HCT116 (cell line): ENCODE measurements around the gene OTUD3. TPM values are rescaled to one million over a fixed set of nuclear protein-coding genes. Genes with fewer than 3 reads are reported as not detected.

Experiments
- ATAC-seq: fragments of 200-7000 bp; cut with Tn5 transposase; 2 replicates; pipeline ENCODE4 v1.9.1; 2020; ENCODE audit warnings: mild to moderate bottlenecking, moderate library complexity
- BruUV-seq: library from RNA; stranded (reverse); fragments of 400-500 nt; replicated peaks from 2 replicates; lab custom pipeline; 2021; lab: Mats Ljungman, UMichigan
- CTCF ChIA-PET: fragments of 300-600 bp; sonication (Branson Sonifier 250); formaldehyde crosslinking; loops from one replicate; lab custom pipeline; 2021; ENCODE audit warnings: antibody characterized with exemption; lab: Charles Lee
- POLR2A ChIA-PET: fragments of 300-600, 350-600 bp; sonication (Branson Sonifier 250); formaldehyde crosslinking; loops from one replicate; lab custom pipeline; 2021; ENCODE audit warnings: antibody characterized with exemption; lab: Charles Lee
- RAD21 ChIA-PET, 2 experiments: fragments of 300-600 bp; sonication (Branson Sonifier 250); formaldehyde crosslinking; loops; one replicate each; lab custom pipeline; 2023; ENCODE audit warnings: low total read pairs in 2 of 2; ENCODE audit not compliant: uncharacterized antibody in 2 of 2, unreplicated experiment in 2 of 2, low non-redundant PET in 1 of 2; lab: Charles Lee
- DNase-seq: peaks from one replicate; pipeline ENCODE4 v3.0.0-alpha.2; 2010; ENCODE audit warnings: low read depth, low spot score
- H2AFZ ChIP-seq: fragments of 200-600 bp; shearing (Covaris generic), sonication (generic); 2 replicates; pipeline ENCODE4 v1.6.1; 2017; ENCODE audit warnings: low read depth, mixed run types, mixed read lengths, antibody characterized with exemption, low read length; ENCODE audit not compliant: poor library complexity, severe bottlenecking
- H3K27ac ChIP-seq: 2 replicates; pipeline ENCODE4 v1.5.1; 2012; ENCODE audit warnings: low read depth, low read length
- H3K27me3 ChIP-seq: fragments of 200-600 bp; sonication (generic); 2 replicates; pipeline ENCODE4 v1.6.1; 2016; ENCODE audit warnings: mixed run types, low read length, mixed read lengths; ENCODE audit not compliant: insufficient read depth
- H3K36me3 ChIP-seq, 2 experiments: fragments of 200-500 bp in 1 of 2; fragments of 200-600 bp in 1 of 2; sonication (Bioruptor generic) in 1 of 2; sonication (generic) in 1 of 2; 2 replicates each; pipeline versions ENCODE4 v1.5.1 to v1.6.1; 2014 to 2016; ENCODE audit warnings: low read length in 2 of 2, inconsistent platforms in 1 of 2, mixed read lengths in 1 of 2, mixed run types in 1 of 2; ENCODE audit not compliant: insufficient read depth in 2 of 2, control insufficient read depth in 1 of 2
- H3K4me1 ChIP-seq, 2 experiments: fragments of 200-600 bp in 1 of 2; sonication (generic) in 1 of 2; 2 replicates each; pipeline versions ENCODE4 v1.5.1 to v1.6.1; 2012 to 2017; ENCODE audit warnings: low read length in 2 of 2, inconsistent platforms in 1 of 2, mild to moderate bottlenecking in 1 of 2, mixed read lengths in 1 of 2, mixed run types in 1 of 2, moderate library complexity in 1 of 2; ENCODE audit not compliant: insufficient read depth in 2 of 2, control insufficient read depth in 1 of 2
- H3K4me2 ChIP-seq: fragments of 200-600 bp; sonication (generic); 2 replicates; pipeline ENCODE4 v1.6.1; 2017; ENCODE audit warnings: mixed run types, low read length, mixed read lengths
- H3K4me3 ChIP-seq, 2 experiments: fragments of 200-600 bp in 1 of 2; sonication (generic) in 1 of 2; replicated peaks in 1 of 2; 2 replicates each; pipeline ENCODE4 v1.5.1; 2011 to 2016; ENCODE audit warnings: low read length in 2 of 2, control low read depth in 1 of 2, low read depth in 1 of 2, mild to moderate bottlenecking in 1 of 2, mixed read lengths in 1 of 2, mixed run types in 1 of 2
- H3K79me2 ChIP-seq: fragments of 200-600 bp; sonication (generic); 2 replicates; pipeline ENCODE4 v1.6.1; 2017; ENCODE audit warnings: mild to moderate bottlenecking, mixed run types, low read length, moderate library complexity, mixed read lengths; ENCODE audit not compliant: insufficient read depth
- H3K9ac ChIP-seq: fragments of 200-600 bp; sonication (generic); 2 replicates; pipeline ENCODE4 v1.6.1; 2016; ENCODE audit warnings: low read length, mixed read lengths
- H3K9me2 ChIP-seq: fragments of 200-600 bp; sonication (generic), shearing (Covaris generic); 2 replicates; pipeline ENCODE4 v1.6.1; 2017; ENCODE audit warnings: mixed run types, mild to moderate bottlenecking, moderate library complexity; ENCODE audit not compliant: insufficient read depth
- H3K9me3 ChIP-seq, 2 experiments: fragments of 200-500 bp in 1 of 2; fragments of 200-600 bp in 1 of 2; sonication (Bioruptor generic) in 1 of 2; sonication (generic) in 1 of 2; 2 replicates each; pipeline ENCODE4 v1.6.1; 2014 to 2017; ENCODE audit warnings: low read length in 2 of 2, mixed read lengths in 2 of 2, inconsistent platforms in 1 of 2, low read depth in 1 of 2, mild to moderate bottlenecking in 1 of 2, mixed run types in 1 of 2, moderate library complexity in 1 of 2; ENCODE audit not compliant: control insufficient read depth in 1 of 2, insufficient read depth in 1 of 2
- H4K20me1 ChIP-seq: fragments of 200-600 bp; sonication (generic), shearing (Covaris generic); 2 replicates; pipeline ENCODE4 v1.6.1; 2017; ENCODE audit warnings: mixed run types, mild to moderate bottlenecking, moderate library complexity; ENCODE audit not compliant: insufficient read depth
- CEBPB ChIP-seq: IDR thresholded peaks from 2 replicates; pipeline ENCODE4 v1.6.1; 2012; ENCODE audit warnings: low read depth
- EGR1 ChIP-seq: IDR thresholded peaks from 2 replicates; pipeline ENCODE4 v1.6.1; 2012; ENCODE audit warnings: low read depth
- ELF1 ChIP-seq: IDR thresholded peaks from 2 replicates; pipeline ENCODE4 v1.6.1; 2012; ENCODE audit warnings: low read depth, borderline replicate concordance
- EZH2phosphoT487 ChIP-seq: fragments of 200-600 bp; IDR thresholded peaks from 2 replicates; pipeline ENCODE4 v1.6.1; 2018; ENCODE audit warnings: antibody characterized with exemption, borderline replicate concordance
- FOSL1 ChIP-seq: IDR thresholded peaks from 2 replicates; pipeline ENCODE4 v1.6.1; 2012; ENCODE audit warnings: low read depth
- POLR2AphosphoS5 ChIP-seq: IDR thresholded peaks from 2 replicates; pipeline ENCODE4 v1.6.1; 2011; ENCODE audit warnings: mild to moderate bottlenecking, low read depth, low read length, moderate library complexity
- SIN3A ChIP-seq: IDR thresholded peaks from 2 replicates; pipeline ENCODE4 v1.6.1; 2012; ENCODE audit warnings: low read depth
- SP1 ChIP-seq: IDR thresholded peaks from 2 replicates; pipeline ENCODE4 v1.6.1; 2012; ENCODE audit warnings: low read depth
- intact Hi-C: fragments of 100-400 bp; cut with micrococcal nuclease; formaldehyde crosslinking; loops from 2 replicates; pipeline ENCODE4 v1.10.0; 2022
- total RNA-seq: library from RNA; stranded (reverse); gene quantifications from one replicate; pipeline ENCODE4 v1.2.1, GENCODE V29; 2021; ENCODE audit not compliant: unreplicated experiment
- TF ChIP-seq, protein P1 (sequence below), 3 experiments: fragments of 200-600 bp in 1 of 3; sonication (generic) in 1 of 3; IDR thresholded peaks in 2 of 3; conservative IDR thresholded peaks in 1 of 3; 2 replicates each; pipeline ENCODE4 v1.5.1; 2012 to 2017; ENCODE audit warnings: low read depth in 2 of 3, low read length in 2 of 3, antibody characterized with exemption in 1 of 3, borderline replicate concordance in 1 of 3, control low read depth in 1 of 3, mild to moderate bottlenecking in 1 of 3, mixed read lengths in 1 of 3, mixed run types in 1 of 3, moderate library complexity in 1 of 3; ENCODE audit not compliant: insufficient read depth in 1 of 3
- TF ChIP-seq, protein P2 (sequence below): IDR thresholded peaks from 2 replicates; pipeline ENCODE4 v1.6.1; 2012

OTUD3 gene
- total RNA-seq, 1 experiment from 2014 or later = 15.0 TPM

DNA sequence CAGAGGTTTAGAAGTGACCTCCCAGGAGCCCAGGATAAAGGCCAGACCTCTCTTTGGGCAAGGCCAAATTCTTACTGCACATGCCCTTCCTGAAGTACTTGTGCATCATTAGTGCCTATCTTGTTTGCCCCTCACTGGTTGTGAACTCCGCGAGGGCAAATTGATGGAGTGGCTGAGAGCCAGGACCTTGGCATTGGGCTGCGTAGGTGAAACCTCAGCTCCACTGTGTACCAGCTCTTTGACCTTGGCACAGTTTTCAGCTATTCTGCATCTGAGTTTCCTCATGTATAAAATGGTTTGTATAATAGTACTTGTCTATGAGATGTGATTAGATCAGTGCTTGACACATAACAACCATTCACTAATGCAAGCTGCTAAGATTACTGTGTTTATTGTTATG lies 11.5 kb downstream of the OTUD3 start:
- intact Hi-C loops = no loop called here
- Histone ChIP-seq H3K27ac (no peak overlapping the region), H3K79me2 (peaks cover 60% of the 10 kb centered on the region), H3K4me1 (no peaks in the 10 kb centered on the region), H3K9me2 (no peaks in the 10 kb centered on the region), H3K27me3 (no peaks in the 10 kb centered on the region), H3K9ac (no peak overlapping the region), H3K36me3 (peaks cover 8 to 50% of the 10 kb centered on the region in 2 experiments), H3K4me2 (no peak overlapping the region), H3K4me3 (no peak overlapping the region), H2AFZ (no peak overlapping the region), H3K9me3 (no peaks in the 10 kb centered on the region), H4K20me1 (peaks cover 4% of the 10 kb centered on the region; the same call in 1 of the 2 replicates)
- POLR2A ChIA-PET = no interaction called here
- ATAC-seq (no peak), DNase-seq (no peak)
- no peak for TF ChIP-seq SP1
- no peak for TF ChIP-seq EGR1
- no peak for TF ChIP-seq FOSL1
- TF ChIP-seq ELF1 = no peak
- no peak for TF ChIP-seq POLR2AphosphoS5
- TF ChIP-seq, protein P1, sequence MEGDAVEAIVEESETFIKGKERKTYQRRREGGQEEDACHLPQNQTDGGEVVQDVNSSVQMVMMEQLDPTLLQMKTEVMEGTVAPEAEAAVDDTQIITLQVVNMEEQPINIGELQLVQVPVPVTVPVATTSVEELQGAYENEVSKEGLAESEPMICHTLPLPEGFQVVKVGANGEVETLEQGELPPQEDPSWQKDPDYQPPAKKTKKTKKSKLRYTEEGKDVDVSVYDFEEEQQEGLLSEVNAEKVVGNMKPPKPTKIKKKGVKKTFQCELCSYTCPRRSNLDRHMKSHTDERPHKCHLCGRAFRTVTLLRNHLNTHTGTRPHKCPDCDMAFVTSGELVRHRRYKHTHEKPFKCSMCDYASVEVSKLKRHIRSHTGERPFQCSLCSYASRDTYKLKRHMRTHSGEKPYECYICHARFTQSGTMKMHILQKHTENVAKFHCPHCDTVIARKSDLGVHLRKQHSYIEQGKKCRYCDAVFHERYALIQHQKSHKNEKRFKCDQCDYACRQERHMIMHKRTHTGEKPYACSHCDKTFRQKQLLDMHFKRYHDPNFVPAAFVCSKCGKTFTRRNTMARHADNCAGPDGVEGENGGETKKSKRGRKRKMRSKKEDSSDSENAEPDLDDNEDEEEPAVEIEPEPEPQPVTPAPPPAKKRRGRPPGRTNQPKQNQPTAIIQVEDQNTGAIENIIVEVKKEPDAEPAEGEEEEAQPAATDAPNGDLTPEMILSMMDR (IDR thresholded peaks at IDR 0.05 in 2 of 3, conservative IDR thresholded peaks at IDR 0.05 in 1 of 3; ENCODE audit: borderline replicate concordance in 1 of 3, insufficient read depth in 1 of 3, low read depth in 2 of 3, low read length in 2 of 3) = no peak
- no peak for TF ChIP-seq SIN3A
- TF ChIP-seq, protein P2, sequence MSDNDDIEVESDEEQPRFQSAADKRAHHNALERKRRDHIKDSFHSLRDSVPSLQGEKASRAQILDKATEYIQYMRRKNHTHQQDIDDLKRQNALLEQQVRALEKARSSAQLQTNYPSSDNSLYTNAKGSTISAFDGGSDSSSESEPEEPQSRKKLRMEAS = no peak
- TF ChIP-seq EZH2phosphoT487 = no peak
- TF ChIP-seq CEBPB = no peak
- RAD21 ChIA-PET = no interaction called here
- CTCF ChIA-PET = interaction anchor here (1.8 kb wide), 1 partner anchor 12 kb away, joined by 6 read pairs; the partner anchor contains the start of gene OTUD3
- BruUV-seq = no TSS peak
